ENCODE data around the gene CSTF1. TPM values are rescaled to one million over a fixed set of nuclear protein-coding genes. Genes with fewer than 3 reads are reported as not detected.

CSTF1 gene
- total and polyA plus RNA-seq, 2 donors from 2014 or later, result 16.2 to 30.7 TPM

DNA sequence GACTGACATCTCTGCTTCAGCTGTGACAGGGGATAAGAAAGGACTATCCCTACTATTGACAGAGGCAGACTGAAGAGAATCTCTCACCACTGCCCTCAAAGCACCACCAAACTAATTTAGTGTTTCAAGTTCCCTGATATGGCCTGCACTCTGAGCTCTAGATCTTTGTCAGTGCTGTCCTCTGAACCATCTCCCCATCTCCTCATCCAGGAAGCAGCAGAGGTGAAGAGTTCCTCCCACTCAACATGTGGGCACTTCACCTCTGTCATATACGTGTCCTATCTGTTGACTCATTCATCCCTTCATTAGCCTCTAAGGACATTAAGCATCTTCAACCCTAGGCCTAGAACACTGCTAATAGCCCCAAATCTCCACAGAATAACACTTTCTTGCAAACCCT, 19.6 kb upstream of the CSTF1 start:
- TF ChIP-seq, protein P1, sequence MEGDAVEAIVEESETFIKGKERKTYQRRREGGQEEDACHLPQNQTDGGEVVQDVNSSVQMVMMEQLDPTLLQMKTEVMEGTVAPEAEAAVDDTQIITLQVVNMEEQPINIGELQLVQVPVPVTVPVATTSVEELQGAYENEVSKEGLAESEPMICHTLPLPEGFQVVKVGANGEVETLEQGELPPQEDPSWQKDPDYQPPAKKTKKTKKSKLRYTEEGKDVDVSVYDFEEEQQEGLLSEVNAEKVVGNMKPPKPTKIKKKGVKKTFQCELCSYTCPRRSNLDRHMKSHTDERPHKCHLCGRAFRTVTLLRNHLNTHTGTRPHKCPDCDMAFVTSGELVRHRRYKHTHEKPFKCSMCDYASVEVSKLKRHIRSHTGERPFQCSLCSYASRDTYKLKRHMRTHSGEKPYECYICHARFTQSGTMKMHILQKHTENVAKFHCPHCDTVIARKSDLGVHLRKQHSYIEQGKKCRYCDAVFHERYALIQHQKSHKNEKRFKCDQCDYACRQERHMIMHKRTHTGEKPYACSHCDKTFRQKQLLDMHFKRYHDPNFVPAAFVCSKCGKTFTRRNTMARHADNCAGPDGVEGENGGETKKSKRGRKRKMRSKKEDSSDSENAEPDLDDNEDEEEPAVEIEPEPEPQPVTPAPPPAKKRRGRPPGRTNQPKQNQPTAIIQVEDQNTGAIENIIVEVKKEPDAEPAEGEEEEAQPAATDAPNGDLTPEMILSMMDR (IDR thresholded peaks at IDR 0.05; ENCODE audit: borderline replicate concordance, extremely low read depth, insufficient read depth), result no peak
- Histone ChIP-seq H3K9ac (ENCODE audit: low read length in 3 of 3) (no peak overlapping the region), H3K27me3 (ENCODE audit: control insufficient read depth, insufficient read depth, low read length) (no peaks in the 10 kb centered on the region), H3K27ac (ENCODE audit: low read depth in 2 of 2, low read length in 2 of 2) (no peak overlapping the region), H3K9me3 (ENCODE audit: control insufficient read depth in 2 of 3, insufficient read depth in 1 of 3, low read length in 3 of 3) (no peaks in the 10 kb centered on the region), H3K4me1 (ENCODE audit: control insufficient read depth in 2 of 3, insufficient read depth in 2 of 3, low read depth in 1 of 3, low read length in 3 of 3) (no peaks in the 10 kb centered on the region), H3K36me3 (ENCODE audit: control insufficient read depth in 2 of 3, insufficient read depth in 3 of 3, low read length in 3 of 3) (peaks cover 0 to 9% (median 1%) of the 10 kb centered on the region in 3 donors), H3K4me3 (ENCODE audit: low read length in 3 of 3) (no peak overlapping the region)
- no peak for DNase-seq
- intact Hi-C loops (cut with DNase I), result no loop called here
- FAIRE-seq, result no peak

GRCh38 chr20:56373942-56374341, 18.5 kb upstream of the CSTF1 start:
- no peak for FAIRE-seq
- TF ChIP-seq, protein P1 (IDR thresholded peaks at IDR 0.05; ENCODE audit: borderline replicate concordance, extremely low read depth, insufficient read depth), result no peak

DNA sequence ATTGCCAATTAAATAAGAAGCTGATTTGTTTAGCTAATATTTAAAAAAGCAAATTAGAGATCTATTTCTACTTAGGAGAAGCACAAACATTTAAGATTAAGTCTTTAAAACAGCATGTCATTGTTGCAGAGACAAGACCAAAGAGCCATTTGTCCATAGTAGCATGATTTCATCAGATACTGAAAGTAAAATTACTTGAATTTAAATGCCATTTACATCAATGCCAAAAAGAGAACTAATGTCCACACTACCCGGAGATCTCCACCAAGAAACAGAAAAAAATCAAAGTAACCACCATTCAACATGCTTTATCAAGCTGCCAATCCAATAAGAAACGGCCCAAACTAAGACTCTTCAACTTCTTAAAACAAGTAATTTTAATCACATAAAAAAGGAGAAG, 16.1 kb upstream of the CSTF1 start:
- TF ChIP-seq, protein P1 (IDR thresholded peaks at IDR 0.05; ENCODE audit: borderline replicate concordance, extremely low read depth, insufficient read depth), result no peak
- intact Hi-C loops (cut with DNase I), result no loop called here
- DNase-seq, result no peak
- Histone ChIP-seq H3K36me3 (ENCODE audit: control insufficient read depth in 2 of 3, insufficient read depth in 3 of 3, low read length in 3 of 3) (peaks cover 0 to 4% (median 0%) of the 10 kb centered on the region in 3 donors), H3K27ac (ENCODE audit: low read depth in 2 of 2, low read length in 2 of 2) (no peak overlapping the region), H3K9ac (ENCODE audit: low read length in 3 of 3) (no peak overlapping the region), H3K9me3 (ENCODE audit: control insufficient read depth in 2 of 3, insufficient read depth in 1 of 3, low read length in 3 of 3) (no peaks in the 10 kb centered on the region), H3K4me3 (ENCODE audit: low read length in 3 of 3) (no peak overlapping the region), H3K4me1 (ENCODE audit: control insufficient read depth in 2 of 3, insufficient read depth in 2 of 3, low read depth in 1 of 3, low read length in 3 of 3) (no peaks in the 10 kb centered on the region), H3K27me3 (ENCODE audit: control insufficient read depth, insufficient read depth, low read length) (no peaks in the 10 kb centered on the region)
- no peak for FAIRE-seq

More at GRCh38 chr20:56373942-56374341, 18.5 kb upstream of the CSTF1 start:
- intact Hi-C loops (cut with DNase I), result no loop called here
- DNase-seq, result no peak
- Histone ChIP-seq H3K9me3 (ENCODE audit: control insufficient read depth in 2 of 3, insufficient read depth in 1 of 3, low read length in 3 of 3) (no peaks in the 10 kb centered on the region), H3K27me3 (ENCODE audit: control insufficient read depth, insufficient read depth, low read length) (no peaks in the 10 kb centered on the region), H3K36me3 (ENCODE audit: control insufficient read depth in 2 of 3, insufficient read depth in 3 of 3, low read length in 3 of 3) (peaks cover 0 to 4% (median 0%) of the 10 kb centered on the region in 3 donors), H3K4me1 (ENCODE audit: control insufficient read depth in 2 of 3, insufficient read depth in 2 of 3, low read depth in 1 of 3, low read length in 3 of 3) (no peaks in the 10 kb centered on the region), H3K9ac (ENCODE audit: low read length in 3 of 3) (no peak overlapping the region), H3K4me3 (ENCODE audit: low read length in 3 of 3) (no peak overlapping the region), H3K27ac (ENCODE audit: low read depth in 2 of 2, low read length in 2 of 2) (no peak overlapping the region)

GRCh38 chr20:56378386-56378785, 14.1 kb upstream of the CSTF1 start:
- Histone ChIP-seq H3K4me3 (ENCODE audit: low read length in 3 of 3) (no peak overlapping the region), H3K9ac (ENCODE audit: low read length in 3 of 3) (no peak overlapping the region), H3K36me3 (ENCODE audit: control insufficient read depth in 2 of 3, insufficient read depth in 3 of 3, low read length in 3 of 3) (peaks cover 0 to 4% (median 0%) of the 10 kb centered on the region in 3 donors), H3K9me3 (ENCODE audit: control insufficient read depth in 2 of 3, insufficient read depth in 1 of 3, low read length in 3 of 3) (no peaks in the 10 kb centered on the region), H3K27ac (ENCODE audit: low read depth in 2 of 2, low read length in 2 of 2) (no peak overlapping the region), H3K4me1 (ENCODE audit: control insufficient read depth in 2 of 3, insufficient read depth in 2 of 3, low read depth in 1 of 3, low read length in 3 of 3) (no peaks in the 10 kb centered on the region), H3K27me3 (ENCODE audit: control insufficient read depth, insufficient read depth, low read length) (no peaks in the 10 kb centered on the region)
- TF ChIP-seq, protein P1 (IDR thresholded peaks at IDR 0.05; ENCODE audit: borderline replicate concordance, extremely low read depth, insufficient read depth), result no peak
- intact Hi-C loops (cut with DNase I), result no loop called here
- FAIRE-seq (no peak), DNase-seq (no peak)
